Left lung (tissue), 10 donors: Measurements from ENCODE around the gene CD4. TPM values are rescaled to one million over a fixed set of nuclear protein-coding genes. Genes with fewer than 3 reads are reported as not detected.

Source experiments
- ATAC-seq: fragments of 200-7000 bp; cut with Tn5 transposase; one replicate; pipeline ENCODE4 v1.9.1; 2020; ENCODE audit warnings: moderate library complexity
- DNase-seq, 4 donors: peaks; one replicate each; pipeline ENCODE4 v3.0.0-alpha.2; 2013 to 2020
- H3K27ac ChIP-seq, 2 donors: fragments of 200-600 bp; sonication (generic) in 1 of 2; one replicate each; pipeline versions ENCODE4 v1.5.0 to v1.8.0; 2020 to 2021
- H3K27me3 ChIP-seq, 2 donors: fragments of 200-600 bp; sonication (generic) in 1 of 2; one replicate each; pipeline versions ENCODE4 v1.5.0 to v1.8.0; 2020 to 2021
- H3K36me3 ChIP-seq, 2 donors: fragments of 200-600 bp; sonication (generic) in 1 of 2; one replicate each; pipeline versions ENCODE4 v1.5.0 to v1.8.0; 2020 to 2021
- H3K4me1 ChIP-seq, 2 donors: fragments of 200-600 bp; one replicate each; pipeline ENCODE4 v1.8.0; 2021
- H3K4me3 ChIP-seq, 2 donors: fragments of 200-600 bp; sonication (generic) in 1 of 2; one replicate each; pipeline versions ENCODE4 v1.5.0 to v1.8.0; 2020 to 2021; ENCODE audit warnings: mild to moderate bottlenecking in 1 of 2
- H3K9me3 ChIP-seq, 2 donors: fragments of 200-600 bp; sonication (generic) in 1 of 2; one replicate each; pipeline versions ENCODE4 v1.5.0 to v1.8.0; 2020 to 2021
- intact Hi-C, 2 donors: fragments of 100-400 bp; cut with DNase I; formaldehyde crosslinking; loops; one replicate each; pipeline versions ENCODE4 v1.11.2 to v1.14.2; 2022
- polyA plus RNA-seq, 6 donors: library from polyadenylated mRNA; unstranded; fragments of 120-200 nt; gene quantifications; one replicate each; pipeline ENCODE4 v1.2.1, GENCODE V29; 2013; ENCODE audit not compliant: insufficient read length in 6 of 6
- total RNA-seq, 2 donors: library from RNA; stranded (reverse); fragmentation: NEBNext Ultra II Directional; extraction: Animal tissue kit (Norgen Biotek cat#: 25700); gene quantifications; one replicate each; pipeline ENCODE4 v1.2.1, GENCODE V29; 2021
- TF ChIP-seq, protein P1 (sequence below), 2 donors: fragments of 200-600 bp; sonication (generic) in 1 of 2; IDR thresholded peaks; one replicate each; pipeline versions ENCODE4 v1.5.0 to v1.8.0; 2021; ENCODE audit warnings: antibody characterized with exemption in 2 of 2
- donor health status: DM: no; HTN: yes; CAD: no.
- donor health status: DM: no; HTN: no; CAD: no.

CD4 gene
- total and polyA plus RNA-seq, 8 donors: 64.5 to 97.8 (median 92.9) TPM

DNA sequence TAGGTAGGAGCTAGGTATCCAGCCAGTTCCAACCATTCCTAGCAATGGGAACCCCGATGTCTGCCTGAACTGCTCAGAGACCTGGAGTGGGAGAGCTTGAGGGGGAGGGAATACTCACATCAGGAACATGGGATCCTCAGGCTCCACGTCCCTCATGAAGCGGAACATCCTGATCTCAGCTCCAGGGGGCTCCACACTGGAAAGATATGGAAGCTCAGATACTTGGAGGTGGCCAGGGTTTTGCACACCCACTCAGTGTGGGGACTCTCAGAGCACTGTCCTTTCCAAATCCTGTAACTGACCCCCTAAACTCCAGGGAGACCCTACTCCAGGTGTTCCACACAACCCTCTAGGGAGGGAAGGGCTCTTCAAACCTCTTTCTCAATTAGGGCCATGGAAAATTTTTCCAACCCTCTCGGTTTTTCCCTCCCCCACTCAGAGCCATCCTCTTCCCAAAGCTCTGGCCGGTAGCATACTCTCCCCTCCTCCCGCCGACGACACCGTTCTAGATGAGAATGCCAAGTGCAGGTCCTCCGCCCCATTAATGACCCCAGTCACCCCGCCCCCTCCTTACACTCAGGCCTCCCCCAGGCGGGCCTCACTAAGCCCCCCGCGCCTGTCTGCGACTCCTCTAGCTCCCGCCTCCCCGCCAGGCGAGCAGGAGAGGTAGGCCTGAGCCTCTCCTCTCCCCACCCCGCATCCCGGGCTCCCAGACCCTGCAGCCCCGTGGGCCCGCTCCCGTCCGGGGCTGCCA lies 37.0 kb upstream of the CD4 start:
- no peaks in the 10 kb centered on the region for H3K9me3 ChIP-seq
- DNase-seq (peak in 2 of 4 donors; percentile 47 to 56), ATAC-seq (peak; percentile 26)
- H3K36me3 ChIP-seq: peaks cover 9 to 46% of the 10 kb centered on the region in 2 donors
- H3K27me3 ChIP-seq: no peaks in the 10 kb centered on the region
- peak overlapping the region; percentile 94 to 98 for H3K4me3 ChIP-seq
- peak overlapping the region; percentile 98 to 99 for H3K27ac ChIP-seq
- peaks cover 10 to 36% of the 10 kb centered on the region in 2 donors for H3K4me1 ChIP-seq
- TF ChIP-seq, protein P1, sequence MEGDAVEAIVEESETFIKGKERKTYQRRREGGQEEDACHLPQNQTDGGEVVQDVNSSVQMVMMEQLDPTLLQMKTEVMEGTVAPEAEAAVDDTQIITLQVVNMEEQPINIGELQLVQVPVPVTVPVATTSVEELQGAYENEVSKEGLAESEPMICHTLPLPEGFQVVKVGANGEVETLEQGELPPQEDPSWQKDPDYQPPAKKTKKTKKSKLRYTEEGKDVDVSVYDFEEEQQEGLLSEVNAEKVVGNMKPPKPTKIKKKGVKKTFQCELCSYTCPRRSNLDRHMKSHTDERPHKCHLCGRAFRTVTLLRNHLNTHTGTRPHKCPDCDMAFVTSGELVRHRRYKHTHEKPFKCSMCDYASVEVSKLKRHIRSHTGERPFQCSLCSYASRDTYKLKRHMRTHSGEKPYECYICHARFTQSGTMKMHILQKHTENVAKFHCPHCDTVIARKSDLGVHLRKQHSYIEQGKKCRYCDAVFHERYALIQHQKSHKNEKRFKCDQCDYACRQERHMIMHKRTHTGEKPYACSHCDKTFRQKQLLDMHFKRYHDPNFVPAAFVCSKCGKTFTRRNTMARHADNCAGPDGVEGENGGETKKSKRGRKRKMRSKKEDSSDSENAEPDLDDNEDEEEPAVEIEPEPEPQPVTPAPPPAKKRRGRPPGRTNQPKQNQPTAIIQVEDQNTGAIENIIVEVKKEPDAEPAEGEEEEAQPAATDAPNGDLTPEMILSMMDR (IDR thresholded peaks at IDR 0.05): peak in 1 of 2 donors; percentile 9
- intact Hi-C loops: no loop called here

DNA sequence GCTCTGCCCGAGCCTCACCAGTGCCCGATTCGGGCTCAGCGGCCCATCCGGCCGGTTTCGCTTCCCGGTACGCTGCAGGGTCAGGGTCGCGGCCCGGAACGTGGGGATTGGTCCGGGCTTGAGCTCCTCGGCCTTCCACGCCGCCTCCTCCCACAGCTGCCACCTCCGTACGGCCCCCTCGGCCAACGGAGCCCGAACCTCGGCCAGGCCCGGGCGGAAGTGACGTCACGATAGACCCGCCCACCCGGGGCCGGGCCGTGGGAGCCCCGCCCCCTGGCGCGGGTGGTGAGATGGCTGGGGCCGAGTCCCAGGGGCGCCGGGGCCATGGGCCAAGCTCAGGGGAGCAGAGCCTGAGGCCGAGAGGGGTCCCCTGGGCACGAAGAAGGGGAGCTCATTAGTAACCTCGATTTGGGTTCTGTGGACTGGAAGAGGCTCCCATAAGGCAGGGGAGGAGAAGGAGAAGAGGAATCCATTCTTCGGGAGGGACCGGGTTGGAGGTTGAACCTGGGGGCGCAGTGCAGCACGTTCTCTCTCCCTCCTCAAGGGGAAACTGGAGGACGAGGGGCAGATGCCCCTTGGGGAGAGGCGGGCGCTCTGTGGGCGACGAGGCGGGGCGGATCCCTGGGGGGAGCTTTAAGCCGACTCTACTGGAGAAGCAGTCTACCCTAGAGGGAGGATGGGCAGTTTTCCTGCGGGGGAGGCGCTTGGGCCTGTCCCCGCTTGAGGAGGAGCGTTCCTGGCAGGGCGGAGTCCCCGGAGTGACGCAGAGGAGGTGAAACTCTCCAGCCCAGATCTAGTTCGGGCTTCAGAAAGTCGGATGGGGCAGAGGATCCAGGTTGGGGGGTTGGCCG lies 36.2 kb upstream of the CD4 start, which contains the start of gene MLF2:
Gene MLF2 (minus strand): TSS at position 221 of the 851 bp plus-strand sequence. CDS start 807 bp downstream, outside the sequence.
- TF ChIP-seq, protein P1 (IDR thresholded peaks at IDR 0.05): peak; percentile 96 to 98
- peak; percentile 95 for ATAC-seq
- Histone ChIP-seq H3K9me3 (no peaks in the 10 kb centered on the region), H3K27me3 (no peaks in the 10 kb centered on the region), H3K4me1 (peaks cover 10 to 36% of the 10 kb centered on the region in 2 donors), H3K27ac (peak within 1 kb of the TSS; percentile 98 to 99), H3K4me3 (peak within 1 kb of the TSS; percentile 94 to 98), H3K36me3 (peaks cover 9 to 38% of the 10 kb centered on the region in 2 donors)
- intact Hi-C loops: no loop called here
- peak; percentile 99 to 100 (median 99) for DNase-seq

DNA sequence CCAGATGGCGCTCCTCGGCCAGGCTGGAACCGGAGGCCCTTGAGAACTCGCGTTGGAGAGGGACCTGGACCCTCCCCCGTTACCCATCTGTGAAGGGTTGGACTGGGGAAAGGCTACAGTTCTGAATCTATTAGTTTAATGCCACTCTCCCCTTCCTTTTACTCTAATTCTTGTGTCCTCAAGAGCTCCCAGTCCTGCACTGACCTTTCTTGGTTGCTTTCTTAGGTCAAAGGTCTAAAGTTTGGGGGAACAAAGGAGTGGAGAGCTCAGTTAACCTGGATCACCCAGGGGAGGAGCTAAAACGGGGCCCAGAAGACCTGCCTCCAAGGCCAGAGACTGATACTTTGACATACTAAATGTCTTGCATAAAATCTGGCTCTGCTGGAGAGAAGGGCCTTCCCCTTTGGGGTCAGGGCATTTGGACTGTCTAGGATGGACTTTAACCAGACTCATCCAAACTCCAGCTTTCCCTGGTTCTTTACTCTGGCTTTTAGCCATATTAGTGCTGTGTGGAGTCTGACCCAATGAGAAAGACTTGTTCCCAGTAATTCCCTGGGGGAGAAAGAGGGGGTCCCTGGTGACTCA lies 35.5 kb upstream of the CD4 start:
- peak overlapping the region in 1 of 2 donors; percentile 94 for H3K4me3 ChIP-seq
- peak overlapping the region; percentile 98 to 99 for H3K27ac ChIP-seq
- intact Hi-C loops: no loop called here
- no peak for DNase-seq
- ATAC-seq: no peak
- peaks cover 10 to 36% of the 10 kb centered on the region in 2 donors for H3K4me1 ChIP-seq
- TF ChIP-seq, protein P1 (IDR thresholded peaks at IDR 0.05): peak; percentile 0 to 34
- peaks cover 4 to 31% of the 10 kb centered on the region in 2 donors for H3K36me3 ChIP-seq
- H3K27me3 ChIP-seq: no peaks in the 10 kb centered on the region
- H3K9me3 ChIP-seq: no peaks in the 10 kb centered on the region

DNA sequence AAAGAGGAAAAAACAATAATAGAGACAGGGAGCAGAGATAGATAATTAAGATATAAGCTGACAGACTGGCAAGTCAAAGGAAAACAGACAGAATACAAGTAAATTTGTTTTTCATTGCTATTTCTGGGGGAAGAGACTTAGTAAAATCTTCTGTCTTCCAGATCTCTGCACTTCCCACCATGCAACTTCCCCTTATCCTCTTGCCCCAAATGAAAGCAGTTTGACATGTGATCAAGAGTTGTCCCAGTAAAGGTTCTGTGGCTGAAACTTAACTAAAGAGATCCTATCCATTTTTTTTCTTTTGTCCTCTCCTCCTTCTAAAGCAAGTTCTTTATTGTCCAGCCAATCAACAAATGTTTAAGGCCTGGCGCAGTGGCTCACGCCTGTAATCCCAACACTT lies 34.9 kb upstream of the CD4 start:
- no peak for ATAC-seq
- DNase-seq: no peak
- H3K27me3 ChIP-seq: no peaks in the 10 kb centered on the region
- TF ChIP-seq, protein P1 (IDR thresholded peaks at IDR 0.05): no peak
- no peak overlapping the region for H3K4me3 ChIP-seq
- H3K9me3 ChIP-seq: no peaks in the 10 kb centered on the region
- peaks cover 10 to 36% of the 10 kb centered on the region in 2 donors for H3K4me1 ChIP-seq
- intact Hi-C loops: no loop called here
- H3K36me3 ChIP-seq: peaks cover 0 to 25% of the 10 kb centered on the region in 2 donors
- peak overlapping the region; percentile 98 to 99 for H3K27ac ChIP-seq
